ENCODE data around the gene ASMT. TPM values are rescaled to one million over a fixed set of nuclear protein-coding genes. Genes with fewer than 3 reads are reported as not detected.

The ASMT gene
- total and polyA plus RNA-seq, 2 donors (not counting 1 experiment from before 2014, with no cell fraction given): not detected

DNA sequence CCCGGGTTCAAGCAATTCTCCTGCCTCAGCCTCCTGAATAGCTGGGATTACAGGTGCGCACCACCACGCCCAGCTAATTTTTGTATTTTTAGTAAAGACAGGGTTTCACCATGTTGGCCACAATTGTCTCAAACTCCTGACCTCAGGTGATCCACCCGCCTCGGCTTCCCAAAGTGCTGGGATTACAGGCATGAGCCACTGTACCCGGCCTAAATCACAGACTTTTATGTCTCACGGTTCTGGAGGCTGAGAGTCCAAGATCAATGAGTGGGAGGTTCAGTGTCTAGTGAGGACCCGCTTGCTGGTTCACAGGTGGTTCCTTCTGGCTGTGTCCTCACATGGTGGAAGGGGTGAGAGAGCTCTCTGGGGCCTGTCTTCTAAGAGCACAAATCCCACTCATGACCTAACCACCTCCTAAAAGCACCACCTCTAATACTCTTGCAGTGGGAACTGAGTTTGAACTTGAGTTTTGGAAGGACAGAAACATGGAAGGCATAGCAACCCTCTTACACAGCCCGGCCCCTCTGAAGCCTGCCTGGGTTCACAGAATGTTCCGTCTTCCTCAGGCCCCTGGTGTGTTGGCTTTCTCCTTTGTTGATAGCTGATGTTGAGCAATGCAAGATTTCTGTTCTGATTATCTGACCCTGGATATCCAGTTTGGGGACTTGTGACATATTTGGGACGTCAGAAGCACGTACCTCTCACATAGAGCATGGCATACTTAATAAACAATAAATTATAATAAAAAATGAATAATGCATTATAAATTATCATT lies 25.3 kb upstream of the ASMT start:
- Histone ChIP-seq H3K27me3 (ENCODE audit: control insufficient read depth, insufficient read depth, low read length) (no peaks in the 10 kb centered on the region), H3K9me3 (ENCODE audit: control insufficient read depth, insufficient read depth, low read depth, low read length) (no peaks in the 10 kb centered on the region), H4K20me1 (ENCODE audit: control insufficient read depth, extremely low read depth, insufficient read depth, low read length) (no peaks in the 10 kb centered on the region), H3K4me2 (ENCODE audit: extremely low read depth, insufficient read depth, low read length) (no peak overlapping the region), H3K4me1 (ENCODE audit: control insufficient read depth, extremely low read depth, insufficient read depth, low read length) (no peaks in the 10 kb centered on the region), H3K4me3 (replicated peaks in 1 of 4; ENCODE audit: control extremely low read depth in 1 of 4, insufficient read depth in 1 of 4, low read depth in 3 of 4, low read length in 4 of 4) (no peak overlapping the region), H3K9ac (ENCODE audit: insufficient read depth, low read length) (no peak overlapping the region), H3K27ac (ENCODE audit: insufficient read depth, low read length) (no peak overlapping the region), H3K36me3 (ENCODE audit: control insufficient read depth, insufficient read depth, low read length) (peaks cover 7% of the 10 kb centered on the region), H3K79me2 (ENCODE audit: control insufficient read depth, insufficient read depth, low read length) (peaks cover 28% of the 10 kb centered on the region), H2AFZ (ENCODE audit: low read length) (no peak overlapping the region)
- no peak for DNase-seq (ENCODE audit: low read depth in 2 of 2)
- TF ChIP-seq EZH2 (IDR thresholded peaks at IDR 0.05; ENCODE audit: low read length, missing control alignments): no peak
- TF ChIP-seq, protein P1, sequence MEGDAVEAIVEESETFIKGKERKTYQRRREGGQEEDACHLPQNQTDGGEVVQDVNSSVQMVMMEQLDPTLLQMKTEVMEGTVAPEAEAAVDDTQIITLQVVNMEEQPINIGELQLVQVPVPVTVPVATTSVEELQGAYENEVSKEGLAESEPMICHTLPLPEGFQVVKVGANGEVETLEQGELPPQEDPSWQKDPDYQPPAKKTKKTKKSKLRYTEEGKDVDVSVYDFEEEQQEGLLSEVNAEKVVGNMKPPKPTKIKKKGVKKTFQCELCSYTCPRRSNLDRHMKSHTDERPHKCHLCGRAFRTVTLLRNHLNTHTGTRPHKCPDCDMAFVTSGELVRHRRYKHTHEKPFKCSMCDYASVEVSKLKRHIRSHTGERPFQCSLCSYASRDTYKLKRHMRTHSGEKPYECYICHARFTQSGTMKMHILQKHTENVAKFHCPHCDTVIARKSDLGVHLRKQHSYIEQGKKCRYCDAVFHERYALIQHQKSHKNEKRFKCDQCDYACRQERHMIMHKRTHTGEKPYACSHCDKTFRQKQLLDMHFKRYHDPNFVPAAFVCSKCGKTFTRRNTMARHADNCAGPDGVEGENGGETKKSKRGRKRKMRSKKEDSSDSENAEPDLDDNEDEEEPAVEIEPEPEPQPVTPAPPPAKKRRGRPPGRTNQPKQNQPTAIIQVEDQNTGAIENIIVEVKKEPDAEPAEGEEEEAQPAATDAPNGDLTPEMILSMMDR (conservative IDR thresholded peaks at IDR 0.05 in 1 of 2, IDR thresholded peaks at IDR 0.05 in 1 of 2; ENCODE audit: low read depth in 1 of 2, low read length in 2 of 2): no peak

DNA sequence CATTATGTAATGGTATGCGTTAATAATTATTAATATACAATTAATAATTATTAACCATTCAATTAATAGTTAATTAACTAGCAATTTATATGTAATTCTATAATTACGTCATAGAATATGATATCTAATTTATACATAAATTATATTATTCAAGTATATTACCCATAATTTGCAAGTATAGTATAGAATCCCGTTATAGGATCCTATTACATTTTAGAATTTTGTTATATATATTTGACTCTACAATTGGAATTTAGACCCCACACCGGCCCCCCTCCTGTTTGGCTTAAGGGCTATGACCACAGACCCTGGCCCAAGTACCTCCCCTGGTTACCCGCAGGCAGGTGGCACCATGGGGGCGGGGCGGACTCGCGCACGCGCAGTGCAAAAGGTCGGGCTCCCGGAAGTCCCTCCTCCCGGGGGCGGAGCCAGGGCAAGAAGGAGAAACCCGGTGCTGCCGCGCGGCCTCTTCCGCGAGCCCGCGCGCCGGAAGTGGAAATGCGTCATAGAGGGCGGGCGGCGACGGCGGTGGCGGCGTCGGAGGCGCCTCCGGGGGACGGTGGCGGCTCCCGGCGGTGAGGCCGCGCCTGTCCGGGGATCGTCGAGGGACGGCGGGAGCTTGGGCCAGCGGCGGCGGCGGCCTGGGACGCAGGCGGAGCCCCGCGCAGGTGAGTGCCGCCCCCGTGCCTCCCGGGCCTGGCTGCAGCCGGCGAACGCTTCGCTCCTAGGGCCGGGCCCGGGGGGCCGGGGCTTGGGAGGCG lies 23.6 kb upstream of the ASMT start, which contains the start of gene AKAP17A:
Gene AKAP17A (plus strand): TSS at position 503 of the 761 bp plus-strand sequence. CDS start 1,859 bp downstream, outside the sequence.
- DNase-seq (ENCODE audit: low read depth in 2 of 2): peak; percentile 88 to 92
- Histone ChIP-seq H3K79me2 (ENCODE audit: control insufficient read depth, insufficient read depth, low read length) (peaks cover 38% of the 10 kb centered on the region), H3K4me1 (ENCODE audit: control insufficient read depth, extremely low read depth, insufficient read depth, low read length) (no peaks in the 10 kb centered on the region)

More for the DNA sequence above, 23.6 kb upstream of the ASMT start, which contains the start of gene AKAP17A:
- Histone ChIP-seq H3K27ac (ENCODE audit: insufficient read depth, low read length) (peak within 1 kb of the TSS; percentile 80), H3K4me3 (replicated peaks in 1 of 4; ENCODE audit: control extremely low read depth in 1 of 4, insufficient read depth in 1 of 4, low read depth in 3 of 4, low read length in 4 of 4) (peak within 1 kb of the TSS; percentile 75 to 85 (median 79)), H4K20me1 (ENCODE audit: control insufficient read depth, extremely low read depth, insufficient read depth, low read length) (no peaks in the 10 kb centered on the region), H2AFZ (ENCODE audit: low read length) (no peak within 1 kb of the TSS), H3K9ac (ENCODE audit: insufficient read depth, low read length) (peak within 1 kb of the TSS; percentile 83), H3K4me2 (ENCODE audit: extremely low read depth, insufficient read depth, low read length) (peak within 1 kb of the TSS; percentile 94), H3K36me3 (ENCODE audit: control insufficient read depth, insufficient read depth, low read length) (peaks cover 17% of the 10 kb centered on the region), H3K27me3 (ENCODE audit: control insufficient read depth, insufficient read depth, low read length) (no peaks in the 10 kb centered on the region), H3K9me3 (ENCODE audit: control insufficient read depth, insufficient read depth, low read depth, low read length) (no peaks in the 10 kb centered on the region)
- no peak for TF ChIP-seq EZH2 (IDR thresholded peaks at IDR 0.05; ENCODE audit: low read length, missing control alignments)
- TF ChIP-seq, protein P1 (conservative IDR thresholded peaks at IDR 0.05 in 1 of 2, IDR thresholded peaks at IDR 0.05 in 1 of 2; ENCODE audit: low read depth in 1 of 2, low read length in 2 of 2): no peak

Data from fibroblast of lung (primary cell).